GM12874 (cell line): ENCODE results near the gene TMEM260.

Experiments used
- CTCF ChIP-seq: IDR thresholded peaks from 2 replicates; pipeline ENCODE4 v1.5.1; 2011; ENCODE audit warnings: low read depth, mild to moderate bottlenecking, control low read depth, low read length, moderate library complexity; ENCODE audit not compliant: insufficient read depth

Gene TMEM260

GRCh38 chr14:56647493-56647892 lies 67.9 kb downstream of the TMEM260 start:
- TF ChIP-seq CTCF: no peak

- TF ChIP-seq CTCF: no peak
Observed at GRCh38 chr14:56648508-56649301, 69.1 kb downstream of the TMEM260 start.

GRCh38 chr14:56649382-56649781 lies 69.8 kb downstream of the TMEM260 start:
- no peak for TF ChIP-seq CTCF

GRCh38 chr14:56650048-56650447 lies 70.5 kb downstream of the TMEM260 start:
- no peak for TF ChIP-seq CTCF

- no peak for TF ChIP-seq CTCF
Observed at GRCh38 chr14:56650979-56651378, 71.4 kb downstream of the TMEM260 start.

- no peak for TF ChIP-seq CTCF
Observed at GRCh38 chr14:56657604-56658003, 78.0 kb downstream of the TMEM260 start.

- TF ChIP-seq CTCF: no peak
Observed at GRCh38 chr14:56659378-56659777, 79.8 kb downstream of the TMEM260 start.
